Frontal cortex (tissue), 4 donors: ENCODE measurements around the gene FCHSD2. TPM values are rescaled to one million over a fixed set of nuclear protein-coding genes. Genes with fewer than 3 reads are reported as not detected.
"Not testable (repeated sequence)": the region's sequence is repeated elsewhere in the genome, so short reads cannot be mapped to it uniquely, and the experiment has no call there.

Source experiments
- DNase-seq, 2 donors: peaks; one replicate each; pipeline ENCODE4 v3.0.0; 2012; ENCODE audit warnings: low spot score in 2 of 2
- FAIRE-seq: peaks from 2 replicates; lab custom pipeline; 2012; peaks lifted over from hg19 to GRCh38; lab: Jason Lieb, UNC
- total RNA-seq: library from RNA; depleted of rRNA; stranded (reverse); fragments of >200 nt; gene quantifications from one replicate; pipeline ENCODE4 v1.2.3, GENCODE V29; 2014
- donor health status: control.
- donor health status: control.
- donor health status: control.

FCHSD2 gene
- total RNA-seq, 1 donor from 2014 or later = 57.9 TPM

- DNase-seq = no peak
- no peak for FAIRE-seq
Measured at GRCh38 chr11:72863916-72864315, 278.2 kb downstream of the FCHSD2 start.

- no peak for FAIRE-seq
- no peak for DNase-seq
Measured at GRCh38 chr11:72863091-72863490, 279.0 kb downstream of the FCHSD2 start.

- DNase-seq = no peak
- no peak for FAIRE-seq
Measured at GRCh38 chr11:72860592-72860991, 281.5 kb downstream of the FCHSD2 start.

GRCh38 chr11:72860010-72860409, 282.1 kb downstream of the FCHSD2 start:
- FAIRE-seq = no peak
- no peak for DNase-seq

GRCh38 chr11:72859126-72859525, 283.0 kb downstream of the FCHSD2 start:
- FAIRE-seq (no peak), DNase-seq (no peak)

GRCh38 chr11:72858267-72858666, 283.9 kb downstream of the FCHSD2 start:
- not testable (repeated sequence) for FAIRE-seq

GRCh38 chr11:72856551-72857345, 285.4 kb downstream of the FCHSD2 start:
- DNase-seq (no peak), FAIRE-seq (no peak)

More at GRCh38 chr11:72858267-72858666, 283.9 kb downstream of the FCHSD2 start:
- not testable (repeated sequence) for DNase-seq

- FAIRE-seq (no peak), DNase-seq (no peak)
Measured at GRCh38 chr11:72856065-72856464, 286.1 kb downstream of the FCHSD2 start.

GRCh38 chr11:72851726-72852125, 290.4 kb downstream of the FCHSD2 start:
- FAIRE-seq = no peak
- no peak for DNase-seq

- FAIRE-seq = no peak
Measured at GRCh38 chr11:72850832-72851231, 291.3 kb downstream of the FCHSD2 start.

GRCh38 chr11:72848846-72849466, 293.2 kb downstream of the FCHSD2 start:
- DNase-seq (peak in 1 of 2 donors; percentile 41), FAIRE-seq (no peak)

More at GRCh38 chr11:72850832-72851231, 291.3 kb downstream of the FCHSD2 start:
- DNase-seq = no peak

- FAIRE-seq (no peak), DNase-seq (no peak)
Measured at GRCh38 chr11:72844356-72844755, 297.8 kb downstream of the FCHSD2 start.

DNA sequence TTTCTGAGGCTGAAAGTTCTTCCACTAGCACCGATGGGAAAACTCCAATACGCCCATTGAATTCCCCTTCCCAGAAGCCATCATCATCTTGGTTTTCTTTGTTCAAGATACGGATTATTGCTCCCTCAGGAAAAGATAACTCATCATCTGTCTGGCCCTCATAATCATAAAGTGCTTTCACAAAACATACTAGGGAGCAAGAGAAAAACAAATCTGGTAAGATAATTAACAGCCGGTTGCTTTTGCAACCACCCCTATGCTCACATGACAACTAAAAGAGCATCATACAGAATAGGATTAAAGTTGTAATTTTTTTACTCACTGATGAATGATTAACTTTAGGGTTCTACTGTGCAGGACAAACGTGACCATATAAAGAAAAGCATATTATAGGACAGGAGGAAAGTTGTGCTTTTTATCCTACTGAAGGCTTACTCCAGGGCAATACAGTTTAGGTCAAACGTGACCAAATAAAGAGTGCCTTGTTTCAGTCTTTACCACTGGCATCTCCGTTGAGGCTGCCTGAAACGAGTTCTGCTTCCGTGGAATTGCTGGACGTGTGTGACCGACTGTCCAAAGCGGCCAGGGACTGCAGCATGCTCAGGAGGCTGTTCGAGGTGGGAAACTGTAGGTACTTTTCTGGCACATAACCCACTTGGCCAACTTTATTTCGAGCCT, 299.3 kb downstream of the FCHSD2 start:
- no peak for FAIRE-seq
- no peak for DNase-seq

GRCh38 chr11:72842126-72842525, 300.0 kb downstream of the FCHSD2 start:
- DNase-seq = no peak

DNA sequence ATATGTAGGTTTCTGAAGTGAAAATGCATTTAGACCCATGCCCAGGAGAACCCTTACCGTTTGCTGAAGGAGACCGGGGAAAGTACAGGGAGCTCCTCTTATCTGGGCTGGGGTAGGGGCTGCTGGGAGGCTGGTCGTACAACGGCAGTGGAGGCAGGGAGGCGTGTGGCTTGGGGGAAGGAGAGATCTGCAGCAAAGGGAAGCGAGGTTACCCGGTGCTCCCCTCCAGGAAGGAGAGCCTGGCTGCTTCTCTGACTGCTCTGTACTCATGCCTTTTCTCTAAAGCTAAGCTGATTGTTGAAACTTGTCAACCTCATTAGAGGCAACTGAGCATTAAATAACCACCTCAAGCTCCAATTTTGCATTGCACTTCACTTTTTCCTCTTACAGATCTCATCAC, 300.7 kb downstream of the FCHSD2 start:
- no peak for DNase-seq
- FAIRE-seq = no peak

More at GRCh38 chr11:72842126-72842525, 300.0 kb downstream of the FCHSD2 start:
- FAIRE-seq = no peak

- FAIRE-seq (no peak), DNase-seq (no peak)
Measured at GRCh38 chr11:72840780-72841179, 301.3 kb downstream of the FCHSD2 start.

GRCh38 chr11:72838691-72839305, 303.3 kb downstream of the FCHSD2 start:
- DNase-seq = no peak
- no peak for FAIRE-seq

DNA sequence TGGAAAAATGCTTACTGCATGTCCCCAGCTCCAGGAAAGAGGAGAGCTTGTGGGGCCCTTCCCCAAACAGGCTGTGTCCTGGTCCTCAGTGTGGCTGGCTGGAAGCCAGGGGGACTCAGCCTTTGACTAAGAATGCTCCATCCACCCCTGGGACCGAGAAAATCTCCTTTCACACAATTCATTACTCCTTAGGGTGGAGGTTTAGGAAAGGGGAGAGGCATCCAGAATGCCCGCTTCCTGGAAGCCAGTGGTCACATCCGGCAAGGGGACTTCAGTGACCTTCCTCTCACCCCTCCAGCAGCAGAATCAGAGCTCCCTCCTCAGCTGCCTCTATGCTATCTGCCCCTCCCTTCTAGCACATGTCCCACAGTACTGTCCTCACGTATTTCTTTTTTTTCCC, 306.0 kb downstream of the FCHSD2 start:
- no peak for DNase-seq
- no peak for FAIRE-seq

DNA sequence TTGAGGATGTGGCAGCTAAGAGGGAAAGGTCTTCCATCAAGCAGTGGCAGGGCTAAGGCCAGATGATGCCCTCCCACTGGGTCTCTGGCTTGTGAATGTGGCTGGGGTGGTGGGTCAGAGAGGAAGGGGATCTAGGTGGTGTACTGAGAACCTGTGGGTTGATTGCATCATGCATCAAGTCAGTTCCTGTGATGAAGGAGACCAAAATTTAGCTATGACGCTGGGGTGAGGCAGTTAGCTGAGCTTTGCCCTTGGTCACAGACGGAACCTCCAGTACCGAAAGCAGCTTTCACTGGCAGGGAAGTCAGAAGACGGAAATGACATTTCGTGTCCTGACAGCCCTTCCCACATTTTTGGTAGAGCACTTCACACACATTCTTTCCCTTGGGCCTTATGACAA, 307.2 kb downstream of the FCHSD2 start:
- no peak for FAIRE-seq
- DNase-seq = no peak

DNA sequence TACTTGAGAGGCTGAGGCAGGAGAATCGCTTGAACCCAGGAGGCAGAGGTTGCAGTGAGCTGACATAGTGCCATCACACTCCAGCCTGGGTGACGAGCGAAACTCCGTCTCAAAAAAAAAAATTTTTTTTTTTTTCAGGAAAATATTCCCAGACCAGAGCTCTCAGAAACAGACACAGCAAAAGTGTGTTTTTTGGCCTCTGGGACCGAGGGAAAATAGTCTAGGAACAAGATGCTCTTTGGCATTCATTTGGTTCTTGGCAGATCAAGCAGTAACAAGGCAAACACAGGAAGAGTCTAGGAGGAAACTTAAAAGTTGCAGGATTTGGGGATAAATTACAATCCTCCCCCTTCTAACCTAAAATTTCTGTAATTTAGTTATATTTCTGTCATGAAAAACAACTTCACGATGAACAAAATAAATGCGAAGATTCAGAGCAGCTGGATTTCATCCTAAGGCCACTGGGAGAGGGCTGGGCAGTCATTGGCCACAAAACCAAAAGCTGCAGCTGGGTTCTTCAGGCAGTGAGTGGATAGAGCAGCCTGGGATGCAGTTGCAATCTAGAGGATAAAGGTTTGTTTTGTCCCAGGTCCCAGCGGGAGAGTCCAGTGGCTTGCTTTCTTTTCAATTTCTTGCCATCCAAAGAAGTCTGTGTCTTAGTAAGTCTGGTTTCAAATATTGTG, 308.2 kb downstream of the FCHSD2 start:
- DNase-seq = no peak
- no peak for FAIRE-seq
